Ovary (tissue), 3 donors: ENCODE measurements around the gene MAN1C1.

Source experiments
- EP300 ChIP-seq: sonication (generic); formaldehyde crosslinking; IDR thresholded peaks from one replicate; pipeline ENCODE4 v1.6.1; 2017; ENCODE audit warnings: antibody characterized with exemption
- TF ChIP-seq, protein P1 (sequence below), 3 donors: fragments of 450-650 bp in 2 of 3; fragments of 200-600 bp in 1 of 3; IDR thresholded peaks; one replicate each; pipeline versions ENCODE4 v1.5.1 to v1.8.0; 2016 to 2022; ENCODE audit warnings: antibody characterized with exemption in 3 of 3, mild to moderate bottlenecking in 1 of 3
- donor health status: DM: no; HTN: no; CAD: no.

DNA sequence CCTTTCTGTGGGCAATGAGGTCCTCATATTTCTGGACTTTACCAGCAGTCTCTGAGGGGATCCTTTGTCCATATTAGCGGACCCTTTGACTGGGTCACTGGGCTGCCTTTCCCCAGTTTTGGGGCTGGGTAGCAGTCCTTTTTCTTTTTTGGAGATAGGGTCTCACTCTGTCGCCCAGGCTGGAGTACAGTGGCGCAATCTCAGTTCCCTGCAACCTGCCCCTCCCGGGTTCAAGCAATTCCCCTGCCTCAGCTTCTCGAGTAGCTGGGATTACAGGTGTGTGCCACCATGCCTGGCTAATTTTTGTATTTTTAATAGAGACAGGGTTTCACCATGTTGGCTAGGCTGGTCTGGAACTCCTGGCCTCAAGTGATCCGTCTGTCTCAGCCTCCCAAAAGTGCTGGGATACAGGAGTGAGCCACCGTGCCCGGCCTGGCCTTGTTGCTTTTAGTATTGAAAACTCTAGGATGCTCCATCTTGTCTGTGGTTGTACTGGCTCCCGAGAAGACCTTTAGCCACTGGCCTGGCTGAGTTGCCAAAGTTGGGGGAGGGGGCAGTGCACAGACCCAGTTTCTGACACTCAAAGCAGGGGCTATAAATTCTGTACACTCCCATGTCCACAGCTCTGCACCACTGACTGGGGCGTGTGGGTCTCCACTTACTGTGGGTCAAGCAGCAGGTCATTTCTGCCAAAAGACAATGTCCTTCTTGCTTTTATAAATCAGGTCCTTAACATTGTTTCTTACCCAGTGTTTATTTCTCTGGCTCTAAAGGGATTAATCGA, 33.1 kb downstream of the MAN1C1 start:
- TF ChIP-seq, protein P1, sequence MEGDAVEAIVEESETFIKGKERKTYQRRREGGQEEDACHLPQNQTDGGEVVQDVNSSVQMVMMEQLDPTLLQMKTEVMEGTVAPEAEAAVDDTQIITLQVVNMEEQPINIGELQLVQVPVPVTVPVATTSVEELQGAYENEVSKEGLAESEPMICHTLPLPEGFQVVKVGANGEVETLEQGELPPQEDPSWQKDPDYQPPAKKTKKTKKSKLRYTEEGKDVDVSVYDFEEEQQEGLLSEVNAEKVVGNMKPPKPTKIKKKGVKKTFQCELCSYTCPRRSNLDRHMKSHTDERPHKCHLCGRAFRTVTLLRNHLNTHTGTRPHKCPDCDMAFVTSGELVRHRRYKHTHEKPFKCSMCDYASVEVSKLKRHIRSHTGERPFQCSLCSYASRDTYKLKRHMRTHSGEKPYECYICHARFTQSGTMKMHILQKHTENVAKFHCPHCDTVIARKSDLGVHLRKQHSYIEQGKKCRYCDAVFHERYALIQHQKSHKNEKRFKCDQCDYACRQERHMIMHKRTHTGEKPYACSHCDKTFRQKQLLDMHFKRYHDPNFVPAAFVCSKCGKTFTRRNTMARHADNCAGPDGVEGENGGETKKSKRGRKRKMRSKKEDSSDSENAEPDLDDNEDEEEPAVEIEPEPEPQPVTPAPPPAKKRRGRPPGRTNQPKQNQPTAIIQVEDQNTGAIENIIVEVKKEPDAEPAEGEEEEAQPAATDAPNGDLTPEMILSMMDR (IDR thresholded peaks at IDR 0.05), result no peak
- TF ChIP-seq EP300, result no peak
